ENCODE data around the gene PACS2.
A peak's percentile ranks its signal among the peaks of the same experiment; 100 is the strongest.
"Not testable (repeated sequence)": the region's sequence is repeated elsewhere in the genome, so short reads cannot be mapped to it uniquely, and the experiment has no call there.

The PACS2 gene

GRCh38 chr14:105351410-105351809, 36.9 kb downstream of the PACS2 start:
- no peak for DNase-seq (ENCODE audit: low spot score)

- DNase-seq (ENCODE audit: low spot score) = peak; percentile 90
Observed at GRCh38 chr14:105351920-105352851, 37.6 kb downstream of the PACS2 start.

- no peak for DNase-seq (ENCODE audit: low spot score)
Observed at GRCh38 chr14:105353136-105353535, 38.6 kb downstream of the PACS2 start.

GRCh38 chr14:105354541-105354940, 40.0 kb downstream of the PACS2 start:
- DNase-seq (ENCODE audit: low spot score) = no peak

GRCh38 chr14:105355049-105355575, 40.6 kb downstream of the PACS2 start:
- DNase-seq (ENCODE audit: low spot score) = no peak

- no peak for DNase-seq (ENCODE audit: low spot score)
Observed at GRCh38 chr14:105355850-105356604, 41.5 kb downstream of the PACS2 start.

GRCh38 chr14:105356927-105357326, 42.4 kb downstream of the PACS2 start:
- DNase-seq (ENCODE audit: low spot score) = no peak

- no peak for DNase-seq (ENCODE audit: low spot score)
Observed at GRCh38 chr14:105357626-105358025, 43.1 kb downstream of the PACS2 start.

GRCh38 chr14:105358140-105358846, 43.7 kb downstream of the PACS2 start:
- no peak for DNase-seq (ENCODE audit: low spot score)

- DNase-seq (ENCODE audit: low spot score) = no peak
Observed at GRCh38 chr14:105358943-105359342, 44.4 kb downstream of the PACS2 start.

GRCh38 chr14:105361412-105361811, 46.9 kb downstream of the PACS2 start:
- DNase-seq (ENCODE audit: low spot score) = not testable (repeated sequence)

GRCh38 chr14:105363847-105364708, 49.5 kb downstream of the PACS2 start:
- no peak for DNase-seq (ENCODE audit: low spot score)

GRCh38 chr14:105365101-105365500, 50.6 kb downstream of the PACS2 start:
- DNase-seq (ENCODE audit: low spot score) = no peak

GRCh38 chr14:105365681-105366080, 51.1 kb downstream of the PACS2 start:
- no peak for DNase-seq (ENCODE audit: low spot score)

- peak; percentile 84 for DNase-seq (ENCODE audit: low spot score)
Observed at GRCh38 chr14:105366386-105367074, 52.0 kb downstream of the PACS2 start.

- DNase-seq (ENCODE audit: low spot score) = no peak
Observed at GRCh38 chr14:105367116-105368031, 52.8 kb downstream of the PACS2 start.

- DNase-seq (ENCODE audit: low spot score) = no peak
Observed at GRCh38 chr14:105368032-105368417, 53.5 kb downstream of the PACS2 start.

GRCh38 chr14:105368426-105368825, 53.9 kb downstream of the PACS2 start:
- no peak for DNase-seq (ENCODE audit: low spot score)

- peak; percentile 34 for DNase-seq (ENCODE audit: low spot score)
Observed at GRCh38 chr14:105368910-105369652, 54.5 kb downstream of the PACS2 start.

Data from pons (tissue), 1 donor.